ENCODE measurements around the gene TMEM236. TPM values are rescaled to one million over a fixed set of nuclear protein-coding genes. Genes with fewer than 3 reads are reported as not detected.
A peak's percentile ranks its signal among the peaks of the same experiment; 100 is the strongest.

Gene TMEM236
- polyA plus RNA-seq, 1 donor (not counting 4 experiments of a cell fraction or from before 2014, with no cell fraction given): 0.13 TPM

DNA sequence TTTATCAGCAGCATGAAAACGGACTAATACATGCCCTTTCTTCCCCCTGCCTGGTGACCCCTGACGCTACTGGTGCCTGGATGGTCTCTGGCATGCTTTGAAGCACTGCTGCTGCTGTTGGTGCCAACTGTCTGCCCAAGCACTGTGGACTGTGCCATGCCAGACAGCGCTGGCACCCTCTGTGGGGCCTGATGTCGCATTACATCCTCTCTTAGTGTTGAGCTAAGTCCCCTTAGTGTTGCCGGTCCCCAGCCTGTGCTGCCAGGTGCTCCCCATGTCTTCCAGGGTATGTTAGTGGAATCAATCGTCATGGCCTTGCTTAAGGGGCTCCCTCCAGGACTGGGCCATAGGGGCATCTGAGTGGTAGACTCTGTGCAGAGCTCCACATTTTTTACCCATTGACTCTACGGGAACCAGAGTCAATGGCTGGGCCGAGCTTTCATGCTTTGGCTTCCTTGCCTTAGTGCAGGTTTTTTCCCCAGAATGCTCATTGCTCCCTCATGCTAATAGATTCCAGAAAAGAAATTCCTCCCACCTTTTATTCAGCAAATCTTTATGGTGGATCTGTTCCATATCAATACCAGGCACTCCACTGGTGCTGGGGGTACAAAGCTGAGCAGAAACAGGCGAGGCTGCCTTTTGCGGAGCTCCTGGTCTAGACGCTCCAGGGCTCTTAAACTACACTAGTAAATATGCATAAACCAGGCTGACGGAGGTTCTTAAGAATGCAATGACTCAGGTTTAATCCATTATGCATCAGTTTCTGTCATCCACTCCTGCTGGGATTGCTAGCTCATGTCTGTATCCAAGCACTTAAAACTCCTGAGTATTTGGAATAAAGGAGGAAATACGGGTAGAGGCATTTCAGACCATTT is 35.3 kb downstream of the TMEM236 start:
- DNase-seq (ENCODE audit: low read depth, low spot score) (peak; percentile 68), FAIRE-seq (peak; percentile 100)
- TF ChIP-seq EZH2 (IDR thresholded peaks at IDR 0.05; ENCODE audit: low read length): no peak
- TF ChIP-seq CTCF (optimal IDR thresholded peaks at IDR 0.05 in 1 of 3, IDR thresholded peaks at IDR 0.05 in 1 of 3, conservative IDR thresholded peaks at IDR 0.05 in 1 of 3; ENCODE audit: extremely low read depth in 1 of 3, insufficient read depth in 2 of 3, low read length in 3 of 3): peak in 1 of 3 experiments; percentile 39
- dilution Hi-C loops (cut with MboI; ENCODE audit: extremely low pct_ligation_motif_present, low sequenced_read_pairs): no loop called here
- no peak overlapping the region for H3K4me3 ChIP-seq (ENCODE audit: control insufficient read depth in 2 of 3, extremely low read depth in 1 of 3, insufficient read depth in 2 of 3, low read depth in 1 of 3, low read length in 3 of 3)
- peak overlapping the region; percentile 8 for H3K9ac ChIP-seq (ENCODE audit: control insufficient read depth, extremely low read depth, insufficient read depth, low read length)
- H3K9me1 ChIP-seq (ENCODE audit: control insufficient read depth, extremely low read depth, insufficient read depth, low read length): peaks cover 4% of the 10 kb centered on the region
- no peaks in the 10 kb centered on the region for H3K9me3 ChIP-seq (ENCODE audit: control insufficient read depth, low read depth, low read length)
- H3K4me2 ChIP-seq (ENCODE audit: control insufficient read depth, extremely low read depth, insufficient read depth, low read depth, low read length): peak overlapping the region; percentile 69
- H3K4me1 ChIP-seq (ENCODE audit: control insufficient read depth, extremely low read depth, insufficient read depth, low read length): peaks cover 40% of the 10 kb centered on the region
- H3K79me2 ChIP-seq (ENCODE audit: control insufficient read depth, insufficient read depth, low read length): no peaks in the 10 kb centered on the region
- H3K27ac ChIP-seq (ENCODE audit: control insufficient read depth, insufficient read depth, low read length): peak overlapping the region; percentile 65
- H3K36me3 ChIP-seq (ENCODE audit: control insufficient read depth in 2 of 2, extremely low read depth in 1 of 2, insufficient read depth in 2 of 2, low read length in 2 of 2): no peaks in the 10 kb centered on the region
- no peaks in the 10 kb centered on the region for H4K20me1 ChIP-seq (ENCODE audit: control insufficient read depth, extremely low read depth, insufficient read depth, low read length)
- H3K27me3 ChIP-seq (ENCODE audit: control insufficient read depth, extremely low read depth, insufficient read depth, low read length): no peaks in the 10 kb centered on the region
- H2AFZ ChIP-seq (ENCODE audit: control insufficient read depth, low read length): peak overlapping the region; percentile 8

DNA sequence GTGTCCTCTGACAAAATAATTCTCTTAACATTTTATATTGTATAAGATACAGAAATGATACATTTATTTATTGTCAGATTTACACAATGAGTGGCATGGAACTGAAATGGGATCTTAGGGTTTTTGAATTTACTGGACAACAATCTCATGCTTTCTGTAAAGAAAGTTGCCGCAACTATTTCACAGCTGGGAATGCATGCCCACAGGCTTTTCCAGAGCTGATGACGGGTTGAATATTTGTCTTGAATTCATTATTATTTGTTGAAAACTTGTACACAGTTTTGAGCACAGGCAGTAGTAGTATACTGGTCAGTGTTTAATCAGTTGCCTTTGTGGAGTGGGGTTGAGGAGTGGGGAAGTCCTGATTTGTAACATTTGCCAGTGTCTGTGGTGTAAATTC is 36.6 kb downstream of the TMEM236 start:
- H3K9me3 ChIP-seq (ENCODE audit: control insufficient read depth, low read depth, low read length): no peaks in the 10 kb centered on the region
- dilution Hi-C loops (cut with MboI; ENCODE audit: extremely low pct_ligation_motif_present, low sequenced_read_pairs): no loop called here
- no peaks in the 10 kb centered on the region for H3K36me3 ChIP-seq (ENCODE audit: control insufficient read depth in 2 of 2, extremely low read depth in 1 of 2, insufficient read depth in 2 of 2, low read length in 2 of 2)
- no peak for FAIRE-seq
- H3K27ac ChIP-seq (ENCODE audit: control insufficient read depth, insufficient read depth, low read length): no peak overlapping the region
- TF ChIP-seq CTCF (optimal IDR thresholded peaks at IDR 0.05 in 1 of 3, IDR thresholded peaks at IDR 0.05 in 1 of 3, conservative IDR thresholded peaks at IDR 0.05 in 1 of 3; ENCODE audit: extremely low read depth in 1 of 3, insufficient read depth in 2 of 3, low read length in 3 of 3) (no peak), EZH2 (IDR thresholded peaks at IDR 0.05; ENCODE audit: low read length) (no peak)
- no peak overlapping the region for H3K4me2 ChIP-seq (ENCODE audit: control insufficient read depth, extremely low read depth, insufficient read depth, low read depth, low read length)
- H3K79me2 ChIP-seq (ENCODE audit: control insufficient read depth, insufficient read depth, low read length): no peaks in the 10 kb centered on the region
- H3K27me3 ChIP-seq (ENCODE audit: control insufficient read depth, extremely low read depth, insufficient read depth, low read length): no peaks in the 10 kb centered on the region
- peaks cover 4% of the 10 kb centered on the region for H3K9me1 ChIP-seq (ENCODE audit: control insufficient read depth, extremely low read depth, insufficient read depth, low read length)
- no peak overlapping the region for H2AFZ ChIP-seq (ENCODE audit: control insufficient read depth, low read length)
- DNase-seq (ENCODE audit: low read depth, low spot score): no peak
- no peak overlapping the region for H3K4me3 ChIP-seq (ENCODE audit: control insufficient read depth in 2 of 3, extremely low read depth in 1 of 3, insufficient read depth in 2 of 3, low read depth in 1 of 3, low read length in 3 of 3)
- H4K20me1 ChIP-seq (ENCODE audit: control insufficient read depth, extremely low read depth, insufficient read depth, low read length): no peaks in the 10 kb centered on the region
- peaks cover 27% of the 10 kb centered on the region for H3K4me1 ChIP-seq (ENCODE audit: control insufficient read depth, extremely low read depth, insufficient read depth, low read length)
- H3K9ac ChIP-seq (ENCODE audit: control insufficient read depth, extremely low read depth, insufficient read depth, low read length): no peak overlapping the region
